Hepatocyte (in vitro differentiated cells): ENCODE results near the gene LRTM1. TPM values are rescaled to one million over a fixed set of nuclear protein-coding genes. Genes with fewer than 3 reads are reported as not detected.

Experiments
- DNase-seq: peaks from one replicate; pipeline ENCODE4 v3.0.0-alpha.2; 2016; ENCODE audit warnings: low spot score
- H2AFZ ChIP-seq: fragments of 200-600 bp; sonication (generic); 2 replicates; pipeline ENCODE4 v1.6.0; 2016; ENCODE audit warnings: antibody characterized with exemption, mild to moderate bottlenecking
- H3K27ac ChIP-seq: fragments of 200-600 bp; sonication (generic); 2 replicates; pipeline ENCODE4 v1.5.1; 2016; ENCODE audit warnings: mild to moderate bottlenecking
- H3K27me3 ChIP-seq: fragments of 200-600 bp; sonication (generic); 2 replicates; pipeline ENCODE4 v1.6.1; 2016
- H3K36me3 ChIP-seq: fragments of 200-600 bp; sonication (generic); replicated peaks from 2 replicates; pipeline ENCODE4 v1.5.1; 2016; ENCODE audit warnings: low read depth; ENCODE audit not compliant: insufficient read depth
- H3K4me1 ChIP-seq: fragments of 200-600 bp; sonication (generic); 2 replicates; pipeline ENCODE4 v1.5.1; 2016; ENCODE audit warnings: mild to moderate bottlenecking, moderate library complexity; ENCODE audit not compliant: insufficient read depth
- H3K4me2 ChIP-seq: fragments of 200-600 bp; sonication (generic); 2 replicates; pipeline ENCODE4 v1.6.0; 2016
- H3K4me3 ChIP-seq: fragments of 200-600 bp; sonication (generic); 2 replicates; pipeline ENCODE4 v1.5.1; 2016; ENCODE audit warnings: mild to moderate bottlenecking
- H3K79me2 ChIP-seq: fragments of 200-600 bp; sonication (generic); 2 replicates; pipeline ENCODE4 v1.6.0; 2017; ENCODE audit warnings: mild to moderate bottlenecking
- H3K9me2 ChIP-seq: fragments of 200-600 bp; sonication (generic); replicated peaks from 2 replicates; pipeline ENCODE4 v1.6.0; 2017; ENCODE audit warnings: mild to moderate bottlenecking; ENCODE audit not compliant: insufficient read depth
- H3K9me3 ChIP-seq: fragments of 200-600 bp; sonication (generic); 2 replicates; pipeline ENCODE4 v1.5.1; 2016; ENCODE audit warnings: low read depth, mild to moderate bottlenecking
- H4K20me1 ChIP-seq: fragments of 200-600 bp; sonication (generic); 2 replicates; pipeline ENCODE4 v1.6.0; 2016; ENCODE audit warnings: mild to moderate bottlenecking; ENCODE audit not compliant: insufficient read depth, poor library complexity, severe bottlenecking
- CTCF ChIP-seq: fragments of 200-600 bp; sonication (generic); IDR thresholded peaks from 2 replicates; pipeline ENCODE4 v1.5.1; 2016; ENCODE audit warnings: antibody characterized with exemption, mild to moderate bottlenecking; ENCODE audit not compliant: poor library complexity
- EZH2 ChIP-seq: fragments of 200-600 bp; sonication (generic); IDR thresholded peaks from 2 replicates; pipeline ENCODE4 v1.6.1; 2016; ENCODE audit warnings: antibody characterized with exemption, mild to moderate bottlenecking, borderline replicate concordance
- EZH2phosphoT487 ChIP-seq: fragments of 200-600 bp; sonication (generic); IDR thresholded peaks from one replicate; pipeline ENCODE4 v1.6.1; 2018; ENCODE audit warnings: antibody characterized with exemption, mild to moderate bottlenecking, low read depth, moderate library complexity; ENCODE audit not compliant: unreplicated experiment, severe bottlenecking
- WGBS: methylation state at CpG from one replicate; pipeline ENCODE4 v1.1.6; 2016; ENCODE audit warnings: low lambda C conversion rate; ENCODE audit errors: missing lambda C conversion rate; 5-methylcytosine and 5-hydroxymethylcytosine counted together
- polyA plus RNA-seq: library from polyadenylated mRNA; unstranded; fragments of >200 nt; fragmentation: Nextera tagmentation; extraction: Ambion mirVana; gene quantifications from 2 replicates; pipeline ENCODE4 v1.2.1, GENCODE V29; 2016
- total RNA-seq: library from RNA; depleted of rRNA; stranded (reverse); fragments of >200 nt; gene quantifications from 2 replicates; pipeline ENCODE4 v1.2.3, GENCODE V29; 2014

Gene LRTM1
- total and polyA plus RNA-seq, 2 experiments from 2014 or later: 0.23 TPM; not detected in 1

- TF ChIP-seq EZH2phosphoT487 (no peak), EZH2 (no peak), CTCF (no peak)
- Histone ChIP-seq H3K4me1 (peaks cover 19% of the 10 kb centered on the region), H3K79me2 (no peaks in the 10 kb centered on the region), H3K9me3 (no peaks in the 10 kb centered on the region), H4K20me1 (no peaks in the 10 kb centered on the region), H2AFZ (no peak overlapping the region), H3K36me3 (no peaks in the 10 kb centered on the region), H3K4me3 (no peak overlapping the region), H3K9me2 (no peaks in the 10 kb centered on the region), H3K27ac (no peak overlapping the region), H3K27me3 (no peaks in the 10 kb centered on the region), H3K4me2 (no peak overlapping the region)
- no peak for DNase-seq
- WGBS: 88% methylated on average over 9 of the region's 9 CpGs
Measured at GRCh38 chr3:54888162-54888561, 39.7 kb downstream of the LRTM1 start.

- H4K20me1 ChIP-seq: no peaks in the 10 kb centered on the region
- H3K36me3 ChIP-seq: no peaks in the 10 kb centered on the region
- WGBS: 48% methylated on average over 3 of the region's 3 CpGs
- DNase-seq: peak; percentile 51
- peak overlapping the region; percentile 45 for H3K27ac ChIP-seq
- H3K9me2 ChIP-seq: no peaks in the 10 kb centered on the region
- H2AFZ ChIP-seq: no peak overlapping the region
- H3K4me3 ChIP-seq: no peak overlapping the region
- peaks cover 3% of the 10 kb centered on the region for H3K4me1 ChIP-seq
- no peak for TF ChIP-seq EZH2
- no peak for TF ChIP-seq CTCF
- TF ChIP-seq EZH2phosphoT487: no peak
- no peaks in the 10 kb centered on the region for H3K9me3 ChIP-seq
- no peak overlapping the region for H3K4me2 ChIP-seq
- H3K27me3 ChIP-seq: no peaks in the 10 kb centered on the region
- H3K79me2 ChIP-seq: no peaks in the 10 kb centered on the region
Measured at GRCh38 chr3:54882129-54882833, 45.6 kb downstream of the LRTM1 start.

GRCh38 chr3:54878145-54878544 lies 49.7 kb downstream of the LRTM1 start:
- Histone ChIP-seq H3K27me3 (no peaks in the 10 kb centered on the region), H3K4me3 (no peak overlapping the region)

More at GRCh38 chr3:54878145-54878544, 49.7 kb downstream of the LRTM1 start:
- H2AFZ ChIP-seq: no peak overlapping the region
- WGBS: 56% methylated on average over 7 of the region's 7 CpGs
- no peak for DNase-seq
- H3K27ac ChIP-seq: no peak overlapping the region
- no peaks in the 10 kb centered on the region for H4K20me1 ChIP-seq
- H3K9me3 ChIP-seq: no peaks in the 10 kb centered on the region
- peaks cover 3% of the 10 kb centered on the region for H3K4me1 ChIP-seq
- no peaks in the 10 kb centered on the region for H3K36me3 ChIP-seq
- H3K9me2 ChIP-seq: no peaks in the 10 kb centered on the region
- H3K79me2 ChIP-seq: no peaks in the 10 kb centered on the region
- no peak overlapping the region for H3K4me2 ChIP-seq
- no peak for TF ChIP-seq EZH2phosphoT487
- TF ChIP-seq EZH2: no peak
- TF ChIP-seq CTCF: no peak
